Skeletal muscle cell (primary cell): ENCODE results near the gene TWSG1.
"Not testable (repeated sequence)": the region's sequence is repeated elsewhere in the genome, so short reads cannot be mapped to it uniquely, and the experiment has no call there.

Experiments used
- DNase-seq: peaks from one replicate; pipeline ENCODE4 v3.0.0-alpha.2; 2010; ENCODE audit warnings: low read depth
- H3K4me3 ChIP-seq: 2 replicates; pipeline ENCODE4 v1.5.1; 2011; ENCODE audit warnings: low read depth, mild to moderate bottlenecking, control low read depth, low read length, moderate library complexity

Gene TWSG1

GRCh38 chr18:9418047-9418690 lies 83.6 kb downstream of the TWSG1 start:
- H3K4me3 ChIP-seq, result no peak overlapping the region
- no peak for DNase-seq

- no peak overlapping the region for H3K4me3 ChIP-seq
- DNase-seq, result no peak
These were observed 85.5 kb downstream of the TWSG1 start for GRCh38 chr18:9419956-9420631.

- H3K4me3 ChIP-seq, result no peak overlapping the region
- DNase-seq, result no peak
These were observed 86.7 kb downstream of the TWSG1 start for GRCh38 chr18:9421096-9421900.

GRCh38 chr18:9421901-9422327 lies 87.3 kb downstream of the TWSG1 start:
- H3K4me3 ChIP-seq, result no peak overlapping the region
- DNase-seq, result no peak

DNA sequence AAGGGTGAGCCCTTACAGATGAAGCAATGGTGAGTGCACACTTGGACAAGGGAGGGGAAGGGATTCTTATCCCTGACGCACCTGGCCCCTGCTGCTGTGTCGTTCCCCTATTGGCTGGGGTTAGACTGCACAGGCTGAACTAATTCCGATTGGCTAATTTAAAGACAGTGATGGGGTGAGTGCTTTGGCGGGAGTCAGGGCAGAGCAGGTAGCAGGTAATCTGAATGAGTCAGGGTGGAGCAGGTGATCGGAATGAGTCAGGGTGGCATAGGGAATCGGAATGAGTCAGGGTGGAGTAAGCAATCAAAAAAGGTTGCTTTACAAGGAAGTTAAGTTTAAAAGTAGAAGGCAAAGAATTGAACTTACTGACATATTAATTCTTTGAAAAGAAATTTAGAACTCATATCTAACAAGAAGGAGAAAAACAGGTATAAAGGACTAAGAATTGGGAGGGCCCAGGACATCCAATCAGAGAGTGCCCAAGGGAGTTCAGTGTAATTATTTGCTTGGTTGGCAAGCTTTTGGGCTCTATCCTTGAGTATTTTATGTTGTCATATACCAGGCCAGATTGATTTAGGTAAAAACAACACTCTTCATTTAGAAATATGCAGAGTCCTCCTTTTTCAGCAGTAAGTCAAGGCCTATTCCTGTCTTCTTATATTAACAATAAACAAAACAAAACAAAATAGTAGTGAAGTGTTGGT lies 88.4 kb downstream of the TWSG1 start:
- no peak for DNase-seq
- no peak overlapping the region for H3K4me3 ChIP-seq

DNA sequence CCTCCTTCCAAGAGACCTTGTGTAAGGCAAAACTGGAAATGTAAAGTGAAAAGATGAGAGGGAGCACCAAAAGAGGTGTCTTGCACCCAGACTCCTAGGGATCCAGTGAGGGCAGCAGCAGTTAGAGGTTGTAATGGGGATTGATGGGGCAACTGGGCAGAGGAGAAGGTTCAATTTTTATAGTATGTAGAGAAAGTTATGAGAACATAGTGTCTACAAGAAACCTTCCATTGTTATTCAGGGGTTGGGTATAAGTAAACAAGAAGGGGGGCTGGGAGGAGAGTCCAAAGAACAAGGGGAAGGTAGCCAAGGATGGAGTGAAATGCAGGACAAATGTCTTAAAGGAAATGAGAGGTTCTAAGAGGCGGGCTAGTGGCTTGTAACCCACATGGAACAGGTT lies 89.1 kb downstream of the TWSG1 start:
- DNase-seq, H3K4me3 ChIP-seq: not testable (repeated sequence)

DNA sequence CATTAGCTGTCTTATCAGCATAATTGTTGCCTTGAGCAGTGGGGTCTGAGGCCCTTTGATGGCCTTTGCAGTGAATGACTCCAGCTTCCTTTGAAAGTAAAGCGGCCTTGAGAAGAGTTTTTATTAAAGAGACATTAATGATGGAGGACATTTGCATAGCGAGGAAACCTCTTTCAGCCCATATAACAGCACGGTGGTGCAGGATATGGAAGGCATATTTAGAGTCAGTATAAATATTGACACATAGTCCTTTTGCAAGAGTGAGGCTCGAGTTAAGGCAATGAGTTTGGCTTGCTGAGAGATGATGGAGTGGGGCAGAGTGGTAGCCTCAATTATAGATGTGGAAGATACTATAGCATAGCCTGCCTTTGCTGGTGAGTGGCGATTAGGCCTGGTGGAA lies 89.7 kb downstream of the TWSG1 start:
- DNase-seq, H3K4me3 ChIP-seq: not testable (repeated sequence)

GRCh38 chr18:9426753-9427152 lies 92.2 kb downstream of the TWSG1 start:
- no peak overlapping the region for H3K4me3 ChIP-seq
- no peak for DNase-seq

DNA sequence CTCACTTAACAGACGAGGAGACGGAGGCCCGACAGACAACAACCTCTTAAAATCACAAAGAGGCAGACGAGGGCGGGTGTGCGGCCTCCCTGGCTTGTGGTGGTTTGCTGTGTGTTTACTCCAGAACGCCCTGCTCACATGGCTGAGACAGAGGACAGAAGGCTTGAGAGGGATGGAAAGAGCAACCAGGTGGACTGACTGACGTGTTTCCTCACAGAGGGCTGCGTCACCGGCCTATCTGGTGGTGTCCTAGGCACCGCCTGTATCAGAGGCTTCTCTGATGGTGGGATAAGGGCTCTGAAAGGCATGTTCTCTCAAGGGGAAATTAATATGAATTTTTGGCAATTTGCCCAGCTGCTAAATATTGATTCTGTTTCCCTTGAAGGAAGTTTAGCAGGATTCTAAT lies 93.7 kb downstream of the TWSG1 start:
- H3K4me3 ChIP-seq, result no peak overlapping the region
- DNase-seq, result no peak

DNA sequence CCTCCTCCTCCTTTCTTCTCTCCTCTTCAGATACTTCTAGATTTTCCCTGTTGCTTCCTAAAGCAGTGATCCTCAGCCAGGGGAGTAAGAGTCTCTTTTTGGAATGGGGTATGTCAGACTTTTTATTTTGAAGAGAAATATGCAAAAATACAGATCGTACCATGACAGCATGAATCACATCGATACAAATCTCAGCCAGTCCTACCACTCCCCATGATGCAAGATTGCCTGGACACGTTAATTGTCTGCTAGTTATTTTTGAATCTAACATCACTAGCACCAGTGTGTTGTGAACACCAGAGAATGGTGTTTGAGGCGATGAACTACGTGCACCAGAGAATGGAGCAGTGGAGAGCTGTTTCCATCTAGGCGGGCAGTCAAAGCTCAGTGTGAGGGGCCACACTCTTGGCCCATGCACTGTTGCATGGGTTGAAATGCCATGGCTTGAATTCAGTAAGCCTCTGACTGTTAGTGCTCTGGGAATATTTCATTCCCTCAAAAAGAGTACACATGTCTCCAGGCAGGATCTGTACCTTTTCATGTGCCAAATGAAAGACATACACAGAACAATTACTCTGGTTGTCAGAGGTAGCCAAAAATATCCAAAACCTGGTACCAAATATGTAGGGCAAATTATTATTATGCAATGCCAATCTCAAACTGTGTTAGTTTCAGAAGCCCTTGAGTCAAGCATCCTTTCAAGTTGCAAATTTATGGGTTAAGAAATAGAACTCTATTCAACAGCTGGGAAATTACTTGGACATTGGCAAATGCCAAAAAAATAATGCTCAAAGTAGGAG lies 94.5 kb downstream of the TWSG1 start:
- DNase-seq, result no peak
- no peak overlapping the region for H3K4me3 ChIP-seq

DNA sequence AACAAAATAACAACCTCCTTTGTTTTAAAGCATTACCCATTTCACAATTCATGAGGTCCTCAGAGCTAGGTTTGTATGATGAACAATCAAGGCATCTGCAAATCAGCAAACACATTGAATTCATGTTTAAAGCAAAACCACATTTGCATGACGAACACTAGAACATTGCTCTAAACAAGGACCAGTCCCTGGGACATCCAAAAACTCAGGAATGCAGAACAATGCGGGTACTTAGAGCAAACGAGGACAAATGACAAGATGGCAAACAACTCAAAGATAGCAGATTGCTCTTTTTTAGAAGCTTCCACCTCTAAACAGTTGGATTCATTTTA lies 95.1 kb downstream of the TWSG1 start:
- no peak for DNase-seq

GRCh38 chr18:9430315-9430714 lies 95.7 kb downstream of the TWSG1 start:
- H3K4me3 ChIP-seq, result not testable (repeated sequence)

More for the DNA sequence above, 95.1 kb downstream of the TWSG1 start:
- H3K4me3 ChIP-seq, result no peak overlapping the region

GRCh38 chr18:9431296-9431695 lies 96.7 kb downstream of the TWSG1 start:
- H3K4me3 ChIP-seq, result no peak overlapping the region
- no peak for DNase-seq

More at GRCh38 chr18:9430315-9430714, 95.7 kb downstream of the TWSG1 start:
- DNase-seq, result not testable (repeated sequence)

DNA sequence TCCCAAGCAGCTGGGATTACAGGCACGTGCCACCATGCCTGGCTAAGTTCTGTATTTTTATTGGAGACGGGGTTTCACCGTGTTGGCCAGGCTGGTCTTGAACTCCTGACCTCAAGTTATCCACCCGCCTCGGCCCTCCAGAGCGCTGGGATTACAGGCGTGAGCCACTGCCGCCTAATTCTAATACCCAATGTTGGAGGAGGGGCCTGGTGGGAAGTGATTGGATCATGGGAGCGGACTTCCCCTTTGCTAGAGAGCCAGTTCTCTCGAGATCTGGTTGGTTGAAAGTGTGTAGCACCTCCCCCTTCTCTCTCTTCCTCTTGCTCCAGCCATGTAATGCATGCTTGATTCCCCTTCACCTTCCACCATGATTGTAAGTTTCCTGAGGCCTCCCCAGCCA lies 98.5 kb downstream of the TWSG1 start:
- not testable (repeated sequence) for H3K4me3 ChIP-seq, DNase-seq

- no peak for DNase-seq
- no peak overlapping the region for H3K4me3 ChIP-seq
These were observed 99.1 kb downstream of the TWSG1 start for GRCh38 chr18:9433671-9434121.

GRCh38 chr18:9434122-9434701 lies 99.6 kb downstream of the TWSG1 start:
- DNase-seq, result no peak
- no peak overlapping the region for H3K4me3 ChIP-seq

DNA sequence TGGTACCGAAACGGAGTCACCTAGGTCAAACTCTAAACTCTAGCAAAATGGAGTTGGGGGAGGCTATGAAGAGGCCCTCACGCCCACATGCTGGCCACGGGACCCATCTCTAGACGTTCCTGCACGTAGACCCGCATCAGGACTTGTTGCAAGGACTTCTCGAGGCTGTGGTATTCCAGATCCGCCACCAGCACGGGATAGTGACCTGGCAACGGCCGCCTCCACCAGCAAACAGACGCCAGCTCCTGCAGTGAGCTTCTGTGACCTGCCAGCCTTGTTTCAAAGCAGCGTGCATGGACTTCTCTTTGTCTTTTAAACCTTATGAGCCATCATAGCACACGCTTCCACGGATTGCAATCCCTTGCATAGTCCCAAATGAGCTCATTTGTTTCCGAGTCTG lies 100.5 kb downstream of the TWSG1 start:
- no peak for DNase-seq
- no peak overlapping the region for H3K4me3 ChIP-seq

- no peak overlapping the region for H3K4me3 ChIP-seq
- DNase-seq, result no peak
These were observed 101.8 kb downstream of the TWSG1 start for GRCh38 chr18:9436206-9436929.
